HG03108 (cell line): ENCODE data around the gene DDX4.

Experiments
- ATAC-seq: cut with Tn5 transposase; IDR thresholded peaks from one replicate; pipeline ENCODE4 v1.9.1; 2021; ENCODE audit warnings: moderate library complexity; ENCODE audit not compliant: unreplicated experiment

The DDX4 gene

DNA sequence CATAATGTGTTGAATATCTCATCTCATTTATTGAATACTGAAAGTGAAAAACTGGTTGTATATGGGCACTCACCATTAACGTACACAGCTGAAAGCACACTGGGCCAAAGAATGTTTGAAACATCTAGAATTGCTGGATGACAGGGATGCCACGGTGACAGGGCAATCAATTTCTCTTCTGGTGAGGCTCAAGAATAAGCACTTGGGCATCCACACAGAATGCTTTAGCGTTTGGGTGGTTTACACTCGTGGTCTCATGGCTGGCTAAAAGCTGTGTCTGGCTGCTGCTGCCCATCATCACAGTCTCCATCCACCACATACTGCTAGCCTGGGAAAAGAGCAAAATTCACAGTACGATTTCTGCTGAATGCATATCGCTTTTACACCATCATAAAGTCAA lies 82.6 kb downstream of the DDX4 start:
- no peak for ATAC-seq

DNA sequence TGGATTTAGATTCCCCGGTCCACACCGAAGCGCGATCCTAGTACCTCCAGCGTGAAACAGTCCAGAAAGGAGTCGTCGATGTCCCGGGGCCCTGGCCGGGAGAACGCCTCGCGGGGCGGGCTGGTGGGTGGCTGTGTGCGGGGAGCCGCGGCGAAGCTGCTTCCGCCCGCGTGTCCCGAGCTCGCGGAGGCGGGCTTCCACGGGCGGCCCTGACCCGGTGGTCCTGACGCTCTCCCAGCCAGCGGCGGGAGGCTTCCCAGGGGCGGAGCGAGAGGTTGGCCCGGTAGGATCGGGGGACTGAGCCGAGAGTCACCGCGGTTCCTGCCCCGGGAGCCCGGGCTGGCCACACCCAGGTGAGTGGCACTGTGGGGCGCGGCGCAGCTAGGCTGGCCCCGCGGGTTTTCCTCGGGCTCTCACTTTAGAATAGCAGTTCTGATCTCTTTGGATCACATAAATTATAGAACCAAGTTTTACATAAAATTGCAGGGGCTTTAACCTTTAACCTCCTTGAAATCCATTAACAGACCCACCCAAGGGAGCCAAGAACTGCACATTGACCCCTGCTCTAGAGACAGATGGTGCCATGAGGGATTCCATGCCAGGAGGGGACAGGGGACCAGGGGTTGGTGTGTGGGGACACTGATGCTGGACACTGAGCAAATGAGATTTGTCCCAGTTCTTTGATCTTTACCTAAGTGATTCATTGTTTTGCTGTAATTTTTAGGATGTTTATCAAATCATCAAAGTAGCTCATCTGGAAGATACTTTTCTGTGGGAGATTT lies 84.1 kb downstream of the DDX4 start:
- no peak for ATAC-seq

DNA sequence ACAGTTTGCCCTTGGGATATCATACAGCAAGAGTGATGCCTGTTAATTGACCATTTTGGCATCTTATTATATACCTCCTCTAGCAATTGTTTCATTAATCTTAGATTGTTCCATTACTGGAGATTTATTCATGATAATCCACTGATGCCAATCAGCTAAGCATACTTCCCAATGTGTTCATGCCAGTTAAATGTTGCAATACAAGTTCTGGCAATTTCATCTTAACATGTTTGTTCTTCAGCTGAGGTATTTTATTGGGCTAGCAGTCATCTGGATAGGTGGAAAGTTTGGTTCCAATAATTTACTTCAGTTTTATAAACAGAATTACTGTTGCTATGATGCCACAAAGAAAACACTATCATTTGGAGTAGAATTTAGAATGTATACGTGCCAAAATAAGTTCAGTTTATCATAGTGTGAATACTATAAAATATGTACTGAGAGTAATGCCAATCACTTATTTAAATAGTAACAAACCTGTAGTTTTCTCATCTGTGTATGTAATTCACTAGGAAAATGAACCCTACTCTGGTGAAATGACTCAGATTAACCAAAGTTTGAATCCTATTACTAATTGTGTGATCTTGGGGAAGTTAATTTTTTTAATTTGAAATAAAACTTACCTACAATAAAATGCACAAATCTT lies 85.4 kb downstream of the DDX4 start:
- no peak for ATAC-seq

DNA sequence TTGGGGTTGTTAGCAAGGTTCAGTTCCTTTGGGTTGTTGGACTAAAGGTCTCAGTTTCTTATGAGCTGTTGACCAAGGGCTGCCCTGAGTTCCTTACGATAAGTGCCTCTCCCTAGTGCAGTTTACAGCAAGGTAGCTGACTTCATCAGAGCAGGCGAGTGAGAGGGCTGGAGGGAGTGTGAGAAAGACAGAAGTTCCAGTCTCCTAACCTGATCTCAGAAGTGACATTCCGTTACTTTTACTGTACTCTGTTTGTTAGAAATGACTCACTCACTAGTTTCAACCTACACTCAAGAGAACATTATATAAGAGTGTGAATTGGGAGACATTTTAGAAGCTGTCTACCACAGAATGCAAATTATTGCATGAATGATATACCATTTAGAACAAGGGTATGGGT lies 92.1 kb downstream of the DDX4 start:
- ATAC-seq, result no peak

DNA sequence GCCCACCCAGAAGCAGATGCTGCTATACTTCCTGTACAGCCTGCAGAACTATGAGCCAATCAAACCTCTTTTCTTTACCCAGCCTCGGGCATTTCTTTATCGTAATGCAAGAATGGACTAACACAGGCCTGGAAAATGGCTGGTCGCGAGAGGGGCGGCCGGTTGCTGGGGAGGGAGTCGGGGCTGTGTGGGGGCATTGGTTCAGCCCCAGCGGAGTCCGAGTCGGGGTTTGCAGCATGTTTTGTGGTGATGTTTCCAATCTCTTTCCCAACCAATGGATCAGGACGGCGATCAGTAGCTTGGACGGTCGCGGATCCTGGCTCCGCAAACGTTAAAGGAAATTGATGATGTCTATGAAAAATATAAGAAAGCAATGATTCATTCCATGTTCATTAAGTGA lies 94.6 kb downstream of the DDX4 start:
- no peak for ATAC-seq

DNA sequence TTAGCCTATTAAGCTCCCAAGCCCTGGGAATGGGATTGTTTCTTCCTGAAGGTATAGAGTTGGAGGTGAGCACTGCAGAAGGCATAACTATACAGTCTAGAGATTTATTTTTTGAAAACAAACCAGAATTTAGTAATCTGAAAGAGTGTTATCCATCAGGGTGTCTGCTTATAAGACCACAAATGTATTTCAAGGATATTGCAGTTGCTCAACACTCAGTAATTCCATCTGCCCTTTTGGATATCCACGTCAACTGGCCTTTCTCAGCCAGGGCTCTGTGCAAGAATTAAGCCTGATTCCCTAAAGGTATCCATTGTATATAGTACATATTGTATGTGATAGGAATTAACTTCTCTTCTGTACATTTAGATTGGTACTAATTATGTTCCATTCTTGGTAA lies 98.3 kb downstream of the DDX4 start:
- no peak for ATAC-seq

DNA sequence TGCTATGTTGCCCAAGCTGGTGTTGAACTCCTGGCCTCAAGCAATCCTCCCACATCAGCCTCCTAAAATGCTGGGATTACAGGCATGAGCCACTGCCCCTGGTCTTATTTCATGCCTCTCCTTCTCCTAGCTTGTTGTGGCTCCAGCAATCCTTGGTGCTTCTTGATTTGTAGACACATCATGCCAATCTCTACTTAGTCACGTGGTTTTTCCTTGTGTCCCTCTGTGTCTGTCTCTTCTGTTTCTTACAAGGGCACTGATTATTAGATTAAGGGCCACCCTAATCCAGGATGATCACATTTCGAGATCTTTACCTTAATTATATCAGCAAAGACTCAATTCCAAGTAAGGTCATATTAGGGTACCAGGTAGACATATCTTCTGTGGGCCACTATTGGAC lies 104.1 kb downstream of the DDX4 start:
- no peak for ATAC-seq

DNA sequence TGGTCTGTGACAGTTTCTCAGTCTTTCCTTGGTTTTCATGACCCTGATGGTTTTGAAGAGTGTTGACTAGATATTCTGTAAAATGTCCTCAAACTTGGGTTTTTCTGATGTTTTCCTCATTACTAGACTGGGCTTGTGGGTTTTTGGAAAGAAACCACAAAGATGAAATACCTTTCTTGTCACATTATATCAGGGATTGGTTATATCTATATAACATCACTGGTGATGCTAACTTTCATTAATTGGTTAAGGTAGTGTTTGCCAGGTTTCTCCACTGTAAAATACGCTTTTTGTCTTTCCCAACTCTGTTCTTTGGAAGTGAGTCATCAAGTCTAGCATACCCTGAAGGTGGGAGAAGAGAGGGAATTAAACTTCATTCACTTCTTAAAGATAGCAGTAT lies 110.0 kb downstream of the DDX4 start:
- ATAC-seq, result no peak

DNA sequence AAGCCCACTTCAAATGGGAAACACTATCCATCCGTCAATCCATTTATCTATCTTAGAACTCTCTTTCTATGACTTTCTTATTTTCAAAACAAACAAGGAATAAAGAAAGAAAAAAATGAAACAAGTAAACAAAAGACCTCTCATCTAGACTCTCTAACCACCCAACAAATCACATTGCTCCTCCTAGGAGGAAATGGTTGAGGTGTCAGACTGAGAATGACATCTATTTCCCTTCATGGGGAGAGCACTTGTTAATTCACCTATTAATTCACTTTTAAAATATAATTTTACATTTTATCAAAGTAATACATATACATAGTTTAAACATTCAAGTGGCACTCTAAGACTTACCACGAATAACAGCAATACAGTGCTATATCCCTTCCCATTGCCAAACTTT lies 110.9 kb downstream of the DDX4 start:
- no peak for ATAC-seq

DNA sequence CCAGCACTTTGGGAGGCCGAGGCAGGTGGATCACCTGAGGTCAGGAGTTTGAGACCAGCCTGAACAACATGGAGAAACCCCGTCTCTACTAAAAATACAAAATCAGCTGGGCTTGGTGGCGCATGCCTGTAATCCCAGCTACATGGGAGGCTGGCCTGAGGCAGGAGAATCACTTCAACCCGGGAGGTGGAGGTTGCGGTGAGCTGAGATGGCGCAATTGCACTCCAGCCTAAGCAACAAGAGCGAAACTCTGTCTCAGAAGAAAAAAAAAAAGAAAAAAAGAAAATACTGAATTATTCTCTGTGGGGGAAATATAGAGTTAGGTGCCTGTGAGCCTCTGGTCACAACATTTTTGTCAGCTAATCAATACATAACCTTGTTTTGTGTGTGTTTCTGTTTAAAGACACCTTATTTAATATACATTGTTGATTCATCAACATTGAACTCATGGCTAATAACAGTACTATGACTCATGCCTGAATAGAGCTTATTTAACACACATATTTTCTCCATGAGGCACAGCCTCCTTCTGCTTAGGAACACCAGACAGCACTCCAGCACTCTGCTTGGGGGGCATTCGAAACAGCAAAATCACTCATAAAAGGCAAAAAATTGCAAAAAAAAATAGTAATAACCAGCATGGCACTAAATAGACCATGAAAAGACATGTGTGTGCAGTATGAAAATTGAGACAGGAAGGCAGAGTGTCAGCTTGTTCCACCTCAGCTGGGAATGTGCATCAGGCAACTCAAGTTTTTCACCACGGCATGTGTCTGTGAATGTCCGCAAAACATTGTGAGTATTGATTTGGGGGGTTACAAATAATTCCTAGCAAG lies 113.2 kb downstream of the DDX4 start, which contains the start of gene IL31RA:
TSS of gene IL31RA (plus strand) at position 519 of the 836 bp plus-strand sequence. CDS start at position 733, 214 bp downstream.
- ATAC-seq, result no peak

DNA sequence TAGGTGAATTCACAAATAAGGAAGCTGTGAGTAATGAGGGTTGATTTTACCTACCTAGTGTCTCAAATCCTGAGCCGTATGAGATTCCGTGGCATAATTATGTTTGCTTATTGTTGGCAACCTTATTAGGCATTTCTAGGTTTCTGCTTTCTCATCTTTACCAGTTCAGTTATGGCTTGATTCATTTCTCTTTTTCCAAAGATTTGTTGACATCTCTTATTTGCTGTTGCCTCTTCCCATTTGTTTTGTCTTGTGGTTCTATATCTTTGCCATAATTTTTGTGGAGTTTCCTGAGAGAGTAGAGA lies 113.8 kb downstream of the DDX4 start:
- no peak for ATAC-seq

DNA sequence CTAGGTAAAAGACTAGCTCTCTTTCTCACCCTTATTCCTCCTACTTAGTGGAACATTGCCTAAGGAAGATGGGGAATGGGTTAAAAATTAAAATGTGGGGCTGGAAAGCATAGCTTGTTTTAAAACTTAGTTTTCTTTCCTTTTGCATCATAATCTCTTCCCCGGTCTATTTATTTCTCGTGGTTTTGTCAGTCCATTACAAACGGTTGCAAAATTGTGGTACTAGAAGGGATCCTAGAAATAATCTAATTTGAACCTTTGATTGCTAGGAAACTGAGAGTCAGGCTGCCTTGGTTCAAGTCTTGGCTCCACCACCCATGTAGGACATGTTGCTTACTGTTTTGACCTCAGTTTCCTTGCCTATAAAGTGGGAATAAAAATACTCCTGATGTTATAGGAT lies 114.6 kb downstream of the DDX4 start:
- no peak for ATAC-seq

DNA sequence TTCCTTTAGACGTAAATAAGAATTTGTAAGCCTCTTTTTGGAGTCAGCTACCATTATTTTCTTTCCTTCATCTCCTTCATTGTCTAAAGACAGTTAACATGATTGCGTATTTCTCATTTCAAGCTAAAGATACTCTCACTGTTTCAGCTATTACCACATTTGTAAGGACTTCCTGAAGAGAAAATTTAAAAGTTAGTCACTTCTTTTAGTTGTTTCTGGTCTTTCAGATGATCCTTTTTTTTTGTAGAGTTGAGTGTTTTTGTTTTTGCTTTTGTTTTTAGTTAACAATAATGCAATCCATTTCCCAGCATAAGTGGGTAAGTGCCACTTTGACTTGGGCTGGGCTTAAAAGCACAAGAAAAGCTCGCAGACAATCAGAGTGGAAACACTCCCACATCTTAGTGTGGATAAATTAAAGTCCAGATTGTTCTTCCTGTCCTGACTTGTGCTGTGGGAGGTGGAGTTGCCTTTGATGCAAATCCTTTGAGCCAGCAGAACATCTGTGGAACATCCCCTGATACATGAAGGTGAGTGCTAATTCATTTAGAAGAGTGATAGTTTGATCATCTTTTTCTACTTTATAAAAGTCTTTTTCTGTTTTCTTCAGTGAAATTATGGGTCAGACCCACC lies 115.3 kb downstream of the DDX4 start:
- no peak for ATAC-seq

DNA sequence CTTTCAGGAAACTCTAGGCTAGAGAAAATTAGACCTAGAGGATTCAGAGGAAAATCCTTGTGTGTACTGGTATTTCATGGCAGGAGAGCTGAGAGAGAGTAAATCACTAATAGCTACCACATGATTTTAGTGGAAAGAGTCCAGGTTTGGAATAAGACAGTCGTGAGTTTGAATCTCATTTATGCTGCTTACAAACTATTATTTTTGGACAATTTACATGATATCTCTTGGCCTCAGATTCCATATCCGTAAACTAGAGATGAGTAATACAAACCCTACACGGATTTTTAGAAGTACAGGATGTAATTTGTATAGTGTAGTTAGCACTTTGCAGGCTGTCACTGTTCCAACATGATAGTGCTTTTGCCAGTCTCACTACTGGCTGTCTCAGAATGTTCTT lies 116.0 kb downstream of the DDX4 start:
- no peak for ATAC-seq

DNA sequence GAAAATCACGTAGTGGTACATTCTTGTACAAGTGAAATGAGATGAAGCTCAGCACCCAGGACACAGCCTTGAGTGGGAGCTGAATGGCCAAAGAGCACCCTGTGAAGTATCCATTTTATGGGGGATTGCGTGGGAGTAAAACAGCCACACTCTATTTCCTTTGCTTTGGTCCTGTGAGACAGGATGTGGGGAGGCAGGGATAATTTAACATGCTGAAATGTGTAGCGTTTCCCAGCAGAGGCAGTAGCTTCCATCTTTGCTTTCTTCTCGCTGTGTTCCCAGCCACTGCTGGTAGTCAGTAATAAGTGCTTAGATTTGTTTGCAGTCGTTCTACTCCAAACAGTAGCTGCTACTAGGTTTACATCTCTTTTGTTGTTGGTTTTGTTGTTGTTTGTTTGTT lies 117.6 kb downstream of the DDX4 start:
- no peak for ATAC-seq

DNA sequence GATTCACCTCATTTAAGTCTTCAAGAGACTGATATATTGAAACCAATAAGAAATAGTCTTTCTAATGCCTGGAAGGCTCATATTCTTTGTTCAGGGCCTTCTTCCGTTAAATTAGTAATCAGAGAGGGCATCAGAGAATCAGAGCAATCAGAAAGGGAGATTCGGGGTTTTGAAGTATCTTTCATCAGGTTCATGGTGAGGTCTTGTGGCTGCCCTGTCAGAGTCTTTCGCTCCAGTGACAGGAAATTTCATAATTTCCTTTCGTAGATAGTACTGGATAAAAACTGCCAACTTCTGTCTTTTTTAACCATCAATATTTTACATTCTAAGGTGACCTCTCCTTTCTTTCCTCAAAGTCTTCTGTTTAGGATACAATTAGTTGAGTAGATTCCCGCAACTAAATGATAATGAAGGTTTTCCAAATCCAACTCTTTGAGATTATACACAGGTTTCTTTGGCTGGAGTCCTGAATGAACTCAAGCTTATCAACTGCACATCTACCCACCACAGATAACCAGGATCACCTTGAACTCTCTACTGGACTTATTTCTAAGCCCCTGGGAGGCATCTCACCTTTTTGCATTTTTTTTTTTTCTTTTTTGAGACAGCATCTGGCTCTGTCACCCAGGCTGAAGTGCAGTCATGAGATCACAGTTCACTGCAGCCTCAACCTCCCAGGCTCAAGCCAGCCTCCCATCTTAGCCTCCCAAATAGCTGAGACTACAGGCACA lies 118.8 kb downstream of the DDX4 start:
- ATAC-seq, result no peak

DNA sequence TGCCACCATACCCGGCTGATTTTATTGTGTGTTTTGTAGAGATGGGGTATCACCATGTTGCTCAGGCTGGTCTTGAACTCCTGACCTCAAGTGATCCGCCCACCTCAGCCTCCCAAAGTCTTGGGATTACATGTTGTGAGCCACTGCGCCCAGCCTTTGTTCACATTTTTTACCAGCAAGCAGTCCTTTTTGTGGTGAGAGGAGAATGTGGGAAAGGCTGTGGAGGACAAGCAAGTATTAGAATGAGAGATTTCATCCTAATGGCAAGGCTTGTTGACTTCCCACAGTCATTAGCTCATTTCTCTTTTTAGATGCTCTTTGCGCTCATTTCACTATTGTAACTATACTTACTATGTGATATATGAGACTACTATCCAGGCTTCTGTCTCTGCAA lies 119.4 kb downstream of the DDX4 start:
- no peak for ATAC-seq

DNA sequence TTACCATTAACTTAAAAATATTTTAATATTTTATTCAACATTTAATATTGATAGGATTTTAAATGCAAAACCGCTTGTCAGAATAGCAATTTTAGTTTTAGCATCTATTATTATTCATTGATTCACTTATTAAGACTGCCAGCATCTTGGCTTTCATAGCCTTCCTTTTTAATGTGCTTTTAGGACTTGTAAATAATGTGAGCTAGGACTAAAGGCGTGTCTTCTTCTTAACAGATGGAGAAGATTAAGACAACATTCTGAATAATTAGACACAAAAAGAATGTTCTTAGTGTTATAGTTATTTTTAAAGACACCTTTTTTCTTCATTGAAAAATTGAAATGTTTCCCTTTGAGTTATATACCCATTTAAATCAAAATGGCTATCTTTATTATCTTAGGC lies 120.2 kb downstream of the DDX4 start:
- ATAC-seq, result no peak

DNA sequence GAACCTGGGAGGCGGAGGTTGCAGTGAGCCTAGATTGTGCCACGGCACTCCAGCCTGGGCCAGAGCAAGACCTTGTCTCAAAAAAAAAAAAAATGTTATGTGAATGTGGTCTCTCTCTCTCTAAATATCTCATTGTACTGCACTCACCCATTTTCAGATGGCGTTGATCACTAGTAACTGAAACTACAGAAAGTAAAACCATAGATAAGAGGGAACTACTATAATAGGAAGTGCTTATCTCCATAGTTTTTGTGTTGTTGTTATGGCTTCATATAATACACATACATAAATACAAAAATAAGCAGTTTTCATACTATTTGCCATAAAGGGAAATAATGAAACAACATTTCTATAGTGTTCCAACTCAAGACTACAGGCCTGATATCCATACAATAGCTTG lies 122.4 kb downstream of the DDX4 start:
- ATAC-seq, result no peak

DNA sequence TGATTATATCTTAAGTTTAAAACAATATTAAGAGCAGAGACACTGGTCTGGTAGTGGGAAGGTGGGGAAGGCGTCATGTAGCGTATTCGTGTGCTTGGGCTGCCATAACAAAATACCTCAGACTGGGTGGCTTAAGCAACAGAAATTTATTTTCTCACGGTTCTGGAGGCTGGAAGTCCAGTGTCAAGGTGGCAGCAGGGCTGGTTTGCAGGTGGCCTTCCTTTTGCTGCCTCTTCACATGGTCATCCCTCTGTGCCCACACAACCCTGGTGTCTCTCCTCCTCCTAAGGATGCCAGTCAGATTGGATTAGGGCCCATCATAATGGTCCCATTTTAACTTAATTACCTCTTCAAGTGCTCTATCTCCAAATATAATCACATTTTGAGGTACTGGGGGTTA lies 122.8 kb downstream of the DDX4 start:
- ATAC-seq, result no peak
